Measurements from ENCODE around the gene OSTF1.

The OSTF1 gene

DNA sequence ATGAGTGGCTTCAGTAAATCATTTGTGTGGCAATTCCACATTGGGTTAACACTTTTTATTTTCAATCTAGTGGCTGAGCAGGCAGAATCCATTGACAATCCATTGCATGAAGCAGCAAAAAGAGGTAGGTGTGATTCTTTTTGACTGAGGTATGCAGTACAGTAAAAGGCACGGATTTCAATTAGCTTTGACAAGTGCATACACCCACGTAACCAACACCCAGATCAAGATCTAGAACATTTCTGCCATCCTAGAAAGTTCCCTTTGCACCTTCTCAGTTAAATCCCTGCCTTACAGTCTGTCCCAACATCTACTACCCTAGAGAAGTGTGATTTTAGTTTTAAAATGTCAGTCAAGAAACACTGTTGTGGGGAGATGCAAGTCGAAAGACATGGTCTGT, 43.4 kb downstream of the OSTF1 start:
- POLR2A ChIA-PET: no interaction called here
- CTCF ChIA-PET: no interaction called here
- no peak overlapping the region for H3K4me3 ChIP-seq (ENCODE audit: low read depth, low read length)
- DNase-seq (ENCODE audit: low read depth, low spot score): no peak
- TF ChIP-seq, protein P1, sequence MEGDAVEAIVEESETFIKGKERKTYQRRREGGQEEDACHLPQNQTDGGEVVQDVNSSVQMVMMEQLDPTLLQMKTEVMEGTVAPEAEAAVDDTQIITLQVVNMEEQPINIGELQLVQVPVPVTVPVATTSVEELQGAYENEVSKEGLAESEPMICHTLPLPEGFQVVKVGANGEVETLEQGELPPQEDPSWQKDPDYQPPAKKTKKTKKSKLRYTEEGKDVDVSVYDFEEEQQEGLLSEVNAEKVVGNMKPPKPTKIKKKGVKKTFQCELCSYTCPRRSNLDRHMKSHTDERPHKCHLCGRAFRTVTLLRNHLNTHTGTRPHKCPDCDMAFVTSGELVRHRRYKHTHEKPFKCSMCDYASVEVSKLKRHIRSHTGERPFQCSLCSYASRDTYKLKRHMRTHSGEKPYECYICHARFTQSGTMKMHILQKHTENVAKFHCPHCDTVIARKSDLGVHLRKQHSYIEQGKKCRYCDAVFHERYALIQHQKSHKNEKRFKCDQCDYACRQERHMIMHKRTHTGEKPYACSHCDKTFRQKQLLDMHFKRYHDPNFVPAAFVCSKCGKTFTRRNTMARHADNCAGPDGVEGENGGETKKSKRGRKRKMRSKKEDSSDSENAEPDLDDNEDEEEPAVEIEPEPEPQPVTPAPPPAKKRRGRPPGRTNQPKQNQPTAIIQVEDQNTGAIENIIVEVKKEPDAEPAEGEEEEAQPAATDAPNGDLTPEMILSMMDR (IDR thresholded peaks at IDR 0.05; ENCODE audit: insufficient read depth, low read length, missing control alignments): no peak

DNA sequence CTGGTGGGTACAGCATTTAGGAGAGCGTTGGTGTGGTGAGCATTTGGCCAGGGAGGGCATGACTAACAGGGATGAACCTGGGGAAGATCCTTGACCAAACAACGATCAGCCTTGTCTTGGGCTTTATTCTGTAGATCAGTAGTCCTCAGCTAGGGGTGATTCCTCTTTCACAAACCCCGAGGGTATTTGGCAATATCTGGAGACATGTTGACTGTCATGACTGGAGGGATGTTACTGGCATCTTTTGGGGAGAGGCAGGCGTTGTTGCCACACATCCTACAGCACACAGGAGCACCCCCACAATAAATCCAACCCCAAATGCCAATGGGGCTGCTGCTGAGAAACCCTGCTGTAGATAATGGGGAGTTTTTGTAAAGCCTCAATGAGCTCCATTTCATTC, 43.9 kb downstream of the OSTF1 start:
- POLR2A ChIA-PET: no interaction called here
- no peak for DNase-seq (ENCODE audit: low read depth, low spot score)
- CTCF ChIA-PET: no interaction called here
- H3K4me3 ChIP-seq (ENCODE audit: low read depth, low read length): no peak overlapping the region
- TF ChIP-seq, protein P1 (IDR thresholded peaks at IDR 0.05; ENCODE audit: insufficient read depth, low read length, missing control alignments): no peak

DNA sequence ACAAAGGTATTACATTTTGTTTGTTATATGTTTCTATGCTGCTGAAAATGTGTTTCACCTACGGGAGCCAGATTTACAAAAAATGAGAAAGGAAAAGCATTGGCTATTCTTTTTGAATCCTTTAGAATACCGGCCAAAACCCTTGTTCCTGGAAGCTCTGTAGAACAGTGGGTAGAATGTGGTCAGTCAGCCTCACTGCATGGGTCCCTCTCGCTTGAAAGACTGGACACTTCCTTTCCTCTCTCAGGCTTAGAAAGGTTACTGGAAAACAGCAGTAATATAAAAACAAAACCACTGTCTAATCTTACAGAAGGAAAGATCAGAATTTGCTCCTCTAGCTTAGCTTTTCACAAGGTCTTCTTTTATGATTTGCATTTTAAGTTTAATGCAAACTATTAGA, 45.1 kb downstream of the OSTF1 start:
- ChIA-PET POLR2A (no interaction called here), CTCF (interaction anchor here (0.8 kb wide), 1 partner anchor 52 kb away, joined by 3 read pairs; no protein-coding TSS in a partner anchor)
- no peak for DNase-seq (ENCODE audit: low read depth, low spot score)
- no peak overlapping the region for H3K4me3 ChIP-seq (ENCODE audit: low read depth, low read length)
- TF ChIP-seq, protein P1 (IDR thresholded peaks at IDR 0.05; ENCODE audit: insufficient read depth, low read length, missing control alignments): no peak

DNA sequence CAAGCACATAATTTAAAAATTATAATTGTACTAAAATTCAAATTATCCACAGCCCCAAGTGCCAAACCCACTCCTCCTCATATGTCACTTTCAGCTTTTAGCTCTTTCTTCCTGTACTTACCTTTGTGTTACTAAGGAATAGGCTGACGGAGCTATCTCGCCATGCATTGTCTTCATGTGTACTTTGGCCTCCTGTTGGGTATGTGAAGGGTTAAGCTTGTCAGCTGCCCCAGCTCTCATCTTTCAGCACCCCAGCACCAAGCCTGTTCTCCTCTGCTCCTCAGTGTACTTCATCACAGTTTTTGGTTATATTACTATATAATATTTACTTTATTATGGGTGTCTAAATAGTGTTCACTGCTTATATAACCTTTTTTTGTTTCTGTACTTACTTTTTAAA, 46.2 kb downstream of the OSTF1 start:
- TF ChIP-seq, protein P1 (IDR thresholded peaks at IDR 0.05; ENCODE audit: insufficient read depth, low read length, missing control alignments): no peak
- ChIA-PET CTCF (interaction anchor here (0.9 to 1.1 kb wide), 2 partner anchors 9 to 358 kb away, joined by 3 to 4 read pairs; no protein-coding TSS in a partner anchor), POLR2A (no interaction called here)
- no peak for DNase-seq (ENCODE audit: low read depth, low spot score)
- H3K4me3 ChIP-seq (ENCODE audit: low read depth, low read length): no peak overlapping the region

DNA sequence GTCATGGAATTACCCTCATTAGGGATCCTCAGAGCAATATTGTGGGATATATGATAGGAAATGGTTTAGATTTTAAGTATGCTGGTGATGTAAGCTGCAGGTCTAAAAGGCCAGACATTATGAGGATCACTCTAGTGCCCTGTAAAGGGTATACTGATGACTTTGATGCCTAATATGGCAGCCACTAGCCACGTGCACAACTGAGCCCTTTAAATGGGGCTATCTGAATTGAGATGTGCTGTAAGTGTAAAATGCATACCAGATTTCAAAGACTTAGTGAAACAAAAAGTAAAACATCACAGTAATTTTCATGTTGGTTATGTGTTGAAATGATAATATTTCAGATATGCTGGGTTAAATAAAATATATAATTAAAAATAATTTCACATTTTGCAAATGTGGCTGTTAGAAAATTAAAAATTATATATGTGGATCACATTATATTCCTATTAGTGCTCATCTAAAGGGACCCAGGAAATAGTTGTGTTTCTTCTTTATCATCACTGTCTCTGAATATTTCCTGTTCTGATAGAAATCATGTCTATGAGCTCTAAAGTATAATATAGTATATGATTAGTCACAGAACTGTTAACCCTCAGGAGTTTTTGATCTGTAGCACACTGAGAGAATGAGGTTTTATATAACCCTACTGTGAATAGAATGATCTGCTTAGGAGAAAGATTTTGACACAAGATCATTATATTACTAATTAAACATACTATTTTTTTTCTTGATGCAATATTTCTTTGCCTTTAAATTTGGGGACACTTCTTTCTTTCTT, 50.1 kb downstream of the OSTF1 start:
- no peak overlapping the region for H3K4me3 ChIP-seq (ENCODE audit: low read depth, low read length)
- POLR2A ChIA-PET: no interaction called here
- TF ChIP-seq, protein P1 (IDR thresholded peaks at IDR 0.05; ENCODE audit: insufficient read depth, low read length, missing control alignments): no peak
- CTCF ChIA-PET: no interaction called here
- no peak for DNase-seq (ENCODE audit: low read depth, low spot score)

DNA sequence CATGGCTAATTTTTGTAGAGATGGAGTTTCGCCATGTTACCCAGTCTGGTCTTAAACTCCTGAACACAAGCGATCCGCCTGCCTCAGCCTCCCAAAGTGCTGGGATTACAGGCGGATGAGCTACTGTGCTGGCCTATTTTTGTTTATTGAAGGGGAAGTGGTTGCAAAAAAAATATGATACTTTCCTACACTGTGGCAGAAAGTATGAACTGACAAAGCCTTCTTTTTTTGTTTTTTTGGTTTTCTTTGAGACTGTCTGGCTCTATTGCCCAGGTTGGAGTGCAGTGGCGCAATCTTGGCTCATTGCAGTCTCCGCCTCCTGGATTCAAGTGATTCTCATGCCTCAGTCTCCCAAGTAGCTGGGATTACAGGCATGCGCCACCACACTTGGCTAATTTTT, 50.9 kb downstream of the OSTF1 start:
- ChIA-PET POLR2A (no interaction called here), CTCF (no interaction called here)
- H3K4me3 ChIP-seq (ENCODE audit: low read depth, low read length): no peak overlapping the region
- DNase-seq (ENCODE audit: low read depth, low spot score): no peak
- TF ChIP-seq, protein P1 (IDR thresholded peaks at IDR 0.05; ENCODE audit: insufficient read depth, low read length, missing control alignments): no peak
